H1 (cell line): Measurements from ENCODE around the gene NKAIN2.

Experiments
- BCL11A ChIP-seq, 2 experiments: IDR thresholded peaks; one replicate each; pipeline ENCODE4 v1.6.1; 2011; ENCODE audit warnings: low read depth in 2 of 2, low read length in 2 of 2, mild to moderate bottlenecking in 2 of 2
- CEBPB ChIP-seq: IDR thresholded peaks from 2 replicates; pipeline ENCODE4 v1.6.1; 2012; ENCODE audit warnings: low read depth, low read length
- CTCF ChIP-seq, 3 experiments: IDR thresholded peaks; 1 replicate in 2 of 3; 2 replicates in 1 of 3; pipeline versions ENCODE4 v1.5.1 to v1.6.1; 2011; ENCODE audit warnings: low read length in 3 of 3, mild to moderate bottlenecking in 3 of 3, inconsistent platforms in 2 of 3, low read depth in 1 of 3, moderate library complexity in 1 of 3; ENCODE audit not compliant: insufficient read depth in 1 of 3; ENCODE audit errors: control extremely low read depth in 1 of 3
- EZH2 ChIP-seq: fragments of 200-600 bp; sonication (generic); IDR thresholded peaks from 2 replicates; pipeline ENCODE4 v1.7.1; 2012; ENCODE audit warnings: low read depth, mild to moderate bottlenecking, moderate library complexity, low read length, inconsistent platforms; ENCODE audit not compliant: severe bottlenecking
- JUND ChIP-seq: IDR thresholded peaks from 2 replicates; pipeline ENCODE4 v1.6.1; 2011; ENCODE audit warnings: mild to moderate bottlenecking, improper control_type of control experiment, low read length
- KDM1A ChIP-seq: fragments of 200-600, 300-600 bp; sonication (generic); IDR thresholded peaks from 2 replicates; pipeline ENCODE4 v1.7.1; 2016; ENCODE audit warnings: mild to moderate bottlenecking, low read length, borderline replicate concordance
- POLR2AphosphoS5 ChIP-seq: IDR thresholded peaks from 2 replicates; pipeline ENCODE4 v1.6.1; 2011; ENCODE audit warnings: low read depth, low read length
- RAD21 ChIP-seq, 2 experiments: IDR thresholded peaks in 1 of 2; conservative IDR thresholded peaks in 1 of 2; 2 replicates each; pipeline ENCODE4 v1.6.1; 2011; ENCODE audit warnings: low read depth in 2 of 2, low read length in 2 of 2, improper control_type of control experiment in 1 of 2, inconsistent platforms in 1 of 2, mild to moderate bottlenecking in 1 of 2, moderate library complexity in 1 of 2
- SIN3A ChIP-seq, 2 experiments: IDR thresholded peaks in 1 of 2; conservative IDR thresholded peaks in 1 of 2; 2 replicates each; pipeline ENCODE4 v1.6.1; 2011 to 2012; ENCODE audit warnings: low read length in 2 of 2, improper control_type of control experiment in 1 of 2, low read depth in 1 of 2, mild to moderate bottlenecking in 1 of 2
- SP1 ChIP-seq: IDR thresholded peaks from 2 replicates; pipeline ENCODE4 v1.6.1; 2011; ENCODE audit warnings: low read depth, low read length
- TBP ChIP-seq: IDR thresholded peaks from 2 replicates; pipeline ENCODE4 v1.6.1; 2011; ENCODE audit warnings: low read depth, low read length, improper control_type of control experiment

GRCh38 chr6:124684621-124685020, 881.0 kb downstream of the NKAIN2 start:
- TF ChIP-seq JUND (no peak), RAD21 (IDR thresholded peaks at IDR 0.05 in 1 of 2, conservative IDR thresholded peaks at IDR 0.05 in 1 of 2; ENCODE audit: low read depth in 2 of 2, low read length in 2 of 2) (no peak), SP1 (no peak), SIN3A (conservative IDR thresholded peaks at IDR 0.05 in 1 of 2, IDR thresholded peaks at IDR 0.05 in 1 of 2; ENCODE audit: low read depth in 1 of 2, low read length in 2 of 2) (no peak), CTCF (IDR thresholded peaks at IDR 0.05; ENCODE audit: control extremely low read depth in 1 of 3, insufficient read depth in 1 of 3, low read depth in 1 of 3, low read length in 3 of 3) (no peak), TBP (no peak), POLR2AphosphoS5 (no peak), CEBPB (no peak), EZH2 (no peak), BCL11A (IDR thresholded peaks at IDR 0.05; ENCODE audit: low read depth in 2 of 2, low read length in 2 of 2) (no peak), KDM1A (no peak)
